Activated T-cell treated with anti-CD3 and anti-CD28 coated beads, Interleukin-2, amount 50 U/mL, for 48 hours (primary cell): ENCODE results near the gene THG1L.
"Not testable (repeated sequence)": the region's sequence is repeated elsewhere in the genome, so short reads cannot be mapped to it uniquely, and the experiment has no call there.

Experiments used
- DNase-seq, 2 experiments: peaks; one replicate each; pipeline ENCODE4 v3.0.0-alpha.2; 2020

THG1L gene

DNA sequence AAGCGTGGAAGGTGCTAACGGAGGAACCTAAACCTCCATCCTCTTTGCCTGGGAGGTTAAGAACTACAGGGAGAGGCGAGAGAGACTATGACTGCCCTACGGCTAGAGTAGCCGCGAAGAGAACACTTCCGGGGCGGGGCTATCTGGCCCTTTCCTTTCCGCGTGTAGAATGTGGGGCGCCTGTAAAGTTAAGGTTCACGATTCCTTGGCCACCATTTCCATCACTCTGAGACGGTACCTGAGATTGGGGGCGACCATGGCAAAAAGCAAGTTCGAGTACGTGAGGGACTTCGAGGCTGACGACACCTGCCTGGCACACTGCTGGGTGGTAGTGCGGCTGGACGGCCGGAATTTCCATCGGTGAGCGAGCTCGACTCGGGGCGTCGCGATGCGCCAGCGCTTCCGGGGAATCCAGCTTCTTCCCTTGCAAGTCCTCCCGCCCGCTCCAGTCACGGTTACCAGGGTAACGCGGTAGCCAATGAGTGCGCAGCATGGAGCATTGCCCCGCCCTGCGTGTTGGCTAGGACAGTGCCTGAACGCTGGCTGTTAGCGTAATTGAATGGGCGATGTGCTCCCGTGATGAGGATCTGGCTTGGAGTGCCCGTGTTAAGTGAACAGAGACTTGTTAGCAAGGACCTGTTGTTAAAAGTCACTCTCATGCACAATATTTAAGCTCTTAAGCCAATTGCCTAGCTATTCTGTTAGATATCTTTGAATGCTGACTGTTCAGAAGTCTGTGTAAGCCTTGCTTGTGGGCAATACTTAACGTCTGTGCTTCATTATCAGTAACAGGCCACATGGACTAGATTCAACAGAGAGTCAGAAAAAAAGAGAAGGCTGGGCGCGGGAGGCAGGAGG, at the start of gene THG1L:
Gene THG1L (plus strand): TSS at position 149 of the 858 bp plus-strand sequence. CDS start 21 bp downstream, at position 170.
- peak; percentile 100 for DNase-seq

DNA sequence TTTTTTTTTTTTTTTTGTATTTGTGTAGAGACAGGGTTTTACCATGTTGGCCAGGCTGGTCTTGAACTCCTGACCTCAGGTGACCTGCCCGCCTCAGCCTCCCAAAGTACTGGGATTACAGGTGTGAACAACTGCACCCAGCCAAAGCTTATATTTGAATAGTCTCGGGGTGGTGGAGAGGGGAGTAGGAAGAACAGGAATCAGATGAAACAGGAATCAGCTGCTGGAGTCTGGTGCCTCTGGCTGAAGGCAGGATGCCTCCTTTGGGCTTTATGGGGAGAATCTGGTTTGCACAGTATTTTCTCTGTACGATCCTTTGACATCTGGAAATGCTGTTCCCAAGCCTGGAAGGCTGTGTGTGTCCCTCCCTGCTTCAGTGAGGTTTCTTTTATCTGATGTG, 49.0 kb upstream of the THG1L start:
- no peak for DNase-seq

DNA sequence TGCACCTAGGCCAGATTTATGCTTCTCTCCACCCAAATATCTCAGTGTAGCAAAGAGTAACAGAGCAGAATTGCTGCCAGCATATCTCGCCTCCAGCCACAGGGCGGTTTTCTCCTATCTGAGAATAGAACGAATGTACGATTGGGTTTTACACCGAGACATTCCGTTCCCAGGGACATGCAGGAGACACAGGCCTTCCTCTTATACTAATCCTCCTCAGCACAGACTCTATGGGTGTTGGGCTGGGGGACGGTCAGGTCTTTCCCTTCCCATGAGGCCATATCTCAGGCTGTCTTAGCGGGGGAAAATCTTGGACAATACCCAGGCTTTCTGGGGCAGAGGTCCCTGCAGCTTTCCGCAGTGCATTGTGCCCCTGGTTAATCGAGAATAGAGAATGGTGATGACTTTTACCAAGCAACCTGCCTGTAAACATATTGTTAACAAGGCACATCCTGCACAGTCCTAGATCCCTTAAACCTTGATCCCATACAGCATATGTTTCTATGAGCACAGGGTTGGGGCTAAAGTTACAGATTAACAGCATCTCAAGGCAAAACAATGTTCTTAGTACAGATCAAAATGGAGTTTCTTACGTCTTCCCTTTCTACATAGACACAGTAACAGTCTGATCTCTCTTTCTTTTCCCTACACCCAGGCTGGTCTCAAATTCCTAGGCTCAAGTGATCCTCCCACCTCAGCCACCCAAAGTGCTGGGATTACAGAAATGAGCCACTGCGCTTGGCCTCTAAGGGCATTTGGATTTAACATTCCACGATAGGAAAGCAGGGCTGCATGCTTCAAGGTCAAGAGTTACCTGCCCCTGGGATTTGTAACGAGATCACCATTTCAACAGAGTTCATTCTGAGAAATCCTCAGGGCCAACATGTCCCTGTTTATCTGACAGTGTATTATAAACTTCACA, 44.7 kb upstream of the THG1L start:
- not testable (repeated sequence) for DNase-seq

DNA sequence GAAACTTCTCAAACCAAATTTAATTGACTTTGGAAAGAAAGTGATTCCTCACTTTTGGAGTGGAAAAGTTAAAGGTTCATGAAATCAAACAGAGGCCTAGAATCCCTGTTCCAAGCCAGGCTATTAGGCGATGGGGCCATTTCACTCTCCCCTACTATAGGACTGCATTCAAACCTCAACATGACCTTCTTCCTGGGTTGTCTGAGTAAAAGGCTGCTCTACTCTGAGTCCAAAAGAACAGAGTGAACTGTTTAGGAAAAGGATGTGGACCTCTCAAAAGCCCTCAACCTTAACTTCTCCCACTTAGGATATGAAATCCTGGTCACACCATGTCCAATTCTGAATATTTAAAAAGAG, 44.0 kb upstream of the THG1L start:
- DNase-seq = no peak

DNA sequence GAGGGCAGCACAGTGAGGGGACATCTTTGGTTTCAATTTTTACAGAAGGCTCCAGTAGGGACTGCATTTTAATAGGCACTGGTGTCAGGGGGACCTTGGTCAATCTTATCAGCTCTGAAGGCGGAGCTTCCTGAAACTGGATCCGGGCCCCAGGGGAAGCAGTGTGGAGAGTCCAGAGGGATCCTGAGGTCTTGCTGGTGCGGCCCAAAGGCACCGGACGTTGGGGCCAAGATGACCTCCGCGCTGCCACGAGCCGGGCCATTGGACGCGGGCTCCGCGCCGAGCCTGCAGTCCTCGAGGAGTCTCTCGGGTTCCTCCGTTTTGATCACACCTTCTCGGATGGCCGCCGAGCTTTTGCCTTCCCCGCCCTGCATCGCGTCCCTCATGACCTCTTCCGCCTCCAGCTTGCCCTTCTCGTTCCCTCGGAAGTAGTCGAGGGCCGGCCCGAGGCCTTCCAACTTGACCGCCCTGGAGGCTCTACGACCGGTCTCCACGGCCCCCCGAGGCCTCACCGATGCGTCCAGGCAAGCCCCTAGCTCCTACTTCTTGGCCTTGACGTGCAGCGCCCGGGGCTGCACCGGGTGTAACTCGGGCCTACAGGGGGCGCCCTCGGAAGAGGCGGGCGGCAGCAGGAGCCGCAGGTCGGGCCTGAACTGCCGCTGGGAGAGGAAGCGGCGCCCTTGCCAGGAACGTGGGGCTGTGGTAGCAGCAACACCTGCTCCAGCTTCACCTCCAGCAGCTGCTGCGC, 41.1 kb upstream of the THG1L start:
- DNase-seq = peak; percentile 54 to 62

DNA sequence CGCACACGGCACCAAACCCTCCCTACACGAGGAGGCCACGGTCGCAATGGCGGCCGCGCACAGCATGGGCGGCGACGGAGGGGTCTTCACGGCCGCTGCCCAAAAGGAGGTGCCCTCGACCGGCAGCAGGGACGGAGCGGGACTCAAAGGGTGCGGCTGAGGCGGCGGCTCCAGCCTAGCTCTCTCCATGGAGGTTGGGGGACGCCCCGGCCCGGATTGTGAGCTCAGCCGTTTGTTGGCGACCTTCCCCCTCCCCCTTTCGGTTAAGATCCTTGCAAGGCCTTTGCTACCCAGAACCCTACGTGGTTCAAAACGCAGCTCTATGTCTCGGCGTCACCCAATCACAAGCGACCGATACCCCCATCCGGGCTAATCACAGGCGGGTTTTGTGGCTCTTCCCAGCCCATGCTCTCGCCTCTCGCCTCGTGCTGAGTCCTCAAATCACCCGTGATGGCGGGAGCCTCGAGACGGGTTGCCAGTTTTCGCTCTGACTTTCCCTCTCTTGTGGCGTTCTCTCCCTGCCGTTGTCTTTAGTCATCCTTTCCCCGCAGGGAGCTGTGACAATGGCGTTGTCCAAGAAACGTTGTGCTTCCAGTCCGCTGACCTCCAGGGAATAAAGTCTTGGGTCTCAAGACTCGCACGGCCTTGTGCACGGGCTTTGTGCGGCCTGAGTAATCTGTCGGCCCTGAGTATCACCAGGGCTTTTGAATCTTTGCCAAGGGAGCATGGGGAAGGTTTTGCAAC, 40.4 kb upstream of the THG1L start:
- no peak for DNase-seq

DNA sequence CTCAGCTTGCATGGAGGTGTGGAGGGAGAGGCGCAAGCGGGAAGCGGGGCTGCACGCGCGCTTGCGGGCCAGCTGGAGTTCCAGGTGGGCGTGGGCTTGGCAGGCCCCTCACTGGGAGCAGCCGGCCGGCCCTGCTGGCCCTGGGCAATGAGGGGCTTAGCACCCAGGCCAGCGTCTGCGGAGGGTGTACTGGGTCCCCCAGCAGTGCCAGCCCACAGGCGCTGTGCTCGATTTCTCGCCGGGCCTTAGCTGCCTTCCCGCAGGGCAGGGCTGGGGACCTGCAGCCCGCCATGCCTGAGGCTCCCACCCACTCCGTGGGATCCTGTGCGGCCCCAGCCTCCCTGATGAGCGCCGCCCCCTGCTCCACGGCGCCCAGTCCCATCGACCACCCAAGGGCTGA, 37.4 kb upstream of the THG1L start:
- DNase-seq = not testable (repeated sequence)

DNA sequence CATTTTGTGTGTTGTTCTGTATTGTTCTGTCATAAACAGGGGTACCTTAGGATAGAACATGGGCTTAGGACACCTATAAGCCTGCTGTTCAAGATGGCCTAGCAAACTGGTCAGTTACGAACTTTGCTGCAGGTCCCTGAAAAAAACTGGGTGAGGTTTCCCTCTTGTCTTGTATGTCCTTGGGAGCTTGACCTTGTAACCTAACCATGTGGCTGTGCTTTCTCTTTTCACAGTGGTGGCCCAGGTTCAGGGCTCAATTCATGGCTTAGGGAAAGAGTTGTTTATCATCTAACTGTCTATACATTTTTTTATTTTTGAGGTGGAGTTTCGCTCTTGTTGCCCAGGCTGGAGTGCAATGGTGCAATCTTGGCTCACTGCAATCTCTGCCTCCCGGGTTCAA, 35.1 kb upstream of the THG1L start:
- DNase-seq = not testable (repeated sequence)

DNA sequence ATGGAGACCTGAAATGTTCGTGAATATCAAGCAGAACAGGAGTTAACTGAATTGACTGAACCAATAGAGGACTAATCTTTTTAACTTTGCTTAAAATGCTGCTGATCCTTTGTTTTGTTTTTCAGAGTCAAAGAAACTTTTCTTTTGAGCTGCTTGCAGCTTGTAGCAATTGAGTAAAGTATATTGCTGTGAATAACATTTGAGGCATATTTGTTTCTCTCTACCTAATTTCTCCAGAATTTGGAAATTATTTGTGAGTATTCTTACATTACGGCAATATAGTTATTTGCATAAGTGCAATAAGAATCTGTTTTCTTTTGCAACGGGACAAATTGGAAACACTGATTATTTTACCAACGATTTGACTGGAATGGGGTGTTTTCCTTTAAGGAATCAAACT, 32.5 kb upstream of the THG1L start:
- not testable (repeated sequence) for DNase-seq

DNA sequence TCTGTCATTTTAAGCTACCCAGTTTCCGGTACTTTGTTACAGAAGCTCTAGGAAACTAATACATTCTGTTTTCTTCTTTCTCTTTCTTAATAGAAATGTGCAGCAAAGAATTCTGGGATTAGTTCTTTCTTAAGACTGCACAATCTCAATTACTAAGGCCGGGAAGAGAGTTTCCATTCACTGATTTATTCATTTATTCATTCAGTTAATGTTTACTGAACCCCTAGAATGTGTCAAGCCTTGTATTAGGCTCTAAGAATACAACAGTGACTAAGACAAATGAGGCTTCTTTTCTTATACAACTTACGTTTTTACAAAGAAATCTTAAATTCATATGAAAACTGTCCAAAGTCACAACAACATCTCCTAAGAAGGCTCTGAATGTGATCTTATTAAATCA, 27.5 kb upstream of the THG1L start:
- DNase-seq = no peak

DNA sequence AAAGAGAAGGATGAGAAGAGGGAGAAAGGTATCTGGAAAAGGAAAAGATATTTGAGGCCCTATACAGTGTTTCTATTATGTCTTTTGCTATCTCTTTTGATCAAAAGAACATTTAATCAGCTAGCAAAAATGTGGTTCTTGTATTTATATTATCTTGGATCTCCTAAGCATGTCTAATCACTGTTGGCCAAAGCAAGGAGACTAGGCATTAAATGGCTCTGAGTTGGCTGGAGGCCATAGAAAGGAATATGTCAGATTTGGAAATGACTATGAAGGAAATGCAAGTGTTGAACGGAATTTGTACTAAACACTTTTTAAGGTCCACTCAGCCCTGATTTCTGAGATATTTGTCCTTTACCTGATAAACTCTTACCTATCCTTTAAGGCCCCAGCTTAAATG, 22.4 kb upstream of the THG1L start:
- no peak for DNase-seq

DNA sequence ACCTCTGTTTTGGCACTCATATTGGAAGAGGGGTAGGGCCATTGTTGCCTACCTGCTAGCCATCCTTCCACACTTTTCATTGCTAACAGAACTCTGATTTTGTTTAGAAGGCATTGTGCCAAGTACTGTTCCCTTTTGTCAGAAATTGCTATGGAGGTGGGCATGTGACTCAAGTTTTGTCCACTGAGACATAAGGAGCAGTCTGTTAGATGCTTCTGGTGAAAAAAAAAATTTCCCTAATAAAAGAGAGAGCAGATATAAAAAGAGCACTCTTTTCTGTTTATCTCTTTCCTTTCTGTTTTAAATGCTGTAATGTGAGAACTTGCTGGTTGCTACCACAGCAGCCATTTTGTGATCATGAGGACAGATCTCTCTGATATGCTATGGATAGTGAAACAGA, 21.9 kb upstream of the THG1L start:
- DNase-seq = no peak

DNA sequence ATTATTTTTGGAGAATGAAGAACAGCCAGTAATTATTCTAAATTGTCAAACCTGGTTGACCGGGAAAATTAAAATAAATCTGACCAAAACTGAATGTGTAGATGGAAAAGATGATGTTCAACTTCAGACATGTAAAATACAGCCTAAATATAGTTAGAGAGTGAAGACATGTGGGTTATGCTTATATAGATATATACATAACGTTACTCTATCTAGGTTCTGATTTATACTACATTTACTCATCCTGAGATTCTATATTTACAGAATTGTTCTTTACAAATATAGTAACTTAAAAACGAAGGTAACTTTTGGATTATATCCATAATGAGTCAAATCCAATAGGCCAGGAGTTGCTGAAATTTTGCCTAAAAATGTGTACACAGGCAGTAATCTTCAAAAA, 20.8 kb upstream of the THG1L start:
- DNase-seq = no peak

DNA sequence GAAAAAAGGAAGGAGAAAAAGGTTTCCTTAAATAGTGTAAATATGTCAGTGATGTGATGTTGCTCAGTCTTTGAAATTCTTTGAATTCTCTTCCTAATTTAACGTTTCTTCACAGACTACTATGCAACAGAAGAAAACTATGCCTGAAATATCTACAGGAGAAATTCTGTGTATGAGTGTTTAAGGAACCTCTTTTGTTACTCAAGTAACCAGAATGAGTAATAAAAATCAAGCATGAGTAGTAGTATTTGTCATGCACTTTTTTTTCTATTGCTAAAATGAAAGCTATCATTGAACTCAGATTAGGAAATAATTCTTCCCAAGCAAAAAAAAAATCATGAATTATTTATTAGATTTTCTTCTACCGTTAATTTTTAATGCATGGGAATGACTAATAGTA, 20.3 kb upstream of the THG1L start:
- no peak for DNase-seq

DNA sequence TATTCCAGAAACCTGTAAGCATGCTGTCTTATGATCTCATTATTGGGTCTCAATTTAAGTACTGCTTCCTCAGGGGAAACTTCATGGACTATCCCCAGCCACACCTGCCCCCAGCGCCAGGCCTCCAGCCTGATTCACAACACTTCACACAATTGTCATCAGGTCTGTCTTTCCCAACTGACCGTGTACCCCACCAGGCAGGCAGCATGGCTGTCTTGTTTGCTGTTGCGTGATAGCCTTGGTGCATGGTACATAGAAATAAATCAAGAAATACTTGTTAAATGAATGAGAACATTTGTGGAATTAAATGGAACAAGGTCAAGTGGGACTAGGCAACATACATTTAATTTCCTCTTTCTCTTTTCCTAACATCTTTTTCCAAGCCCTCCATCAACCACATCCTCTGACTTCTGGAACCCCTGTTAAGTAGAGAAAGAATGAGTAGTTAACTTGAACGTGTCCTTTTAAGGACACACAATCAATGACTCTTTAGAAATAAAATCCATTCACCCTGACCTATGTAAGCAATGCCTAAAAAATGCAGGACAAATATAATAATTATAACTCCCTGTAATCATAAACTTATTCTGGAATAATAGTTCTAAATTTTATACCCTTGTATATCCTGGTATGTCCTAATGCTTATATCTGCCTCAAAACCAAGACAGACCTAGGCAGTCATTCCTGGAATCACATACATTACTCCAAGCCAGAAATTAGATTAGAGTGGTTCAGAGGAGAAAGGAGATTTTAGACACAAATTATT, 17.2 kb upstream of the THG1L start:
- no peak for DNase-seq

DNA sequence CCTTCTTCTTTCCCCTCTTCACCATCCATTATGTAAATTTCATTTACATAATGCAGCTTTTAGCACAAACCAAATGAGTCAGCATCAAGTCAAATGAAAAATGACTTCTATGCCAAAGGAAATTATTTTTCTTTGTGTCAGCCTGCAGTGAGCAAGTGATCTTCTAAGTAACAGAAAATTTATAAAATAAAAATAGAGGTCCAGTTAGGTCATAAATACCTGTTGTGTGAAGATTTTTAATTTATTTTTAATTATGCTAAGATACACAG, 16.7 kb upstream of the THG1L start:
- no peak for DNase-seq

DNA sequence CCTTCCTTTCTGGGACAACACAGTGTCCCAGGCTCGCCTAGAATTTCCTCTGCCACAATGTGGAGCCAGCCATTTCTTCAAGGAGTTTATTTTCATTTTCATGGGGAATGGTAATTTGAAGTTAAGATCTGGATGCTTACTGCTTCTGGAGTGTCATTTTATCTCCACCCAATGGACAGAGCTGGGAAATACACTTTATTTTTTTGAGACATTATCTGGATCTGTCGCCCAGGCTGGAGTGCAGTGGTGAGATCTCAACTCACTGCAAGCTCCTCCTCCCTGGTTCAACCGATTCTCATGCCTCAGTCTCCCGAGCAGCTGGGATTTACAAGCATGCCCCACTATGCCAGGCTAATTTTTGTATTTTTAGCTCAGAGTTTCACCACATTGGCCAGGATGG, 12.7 kb upstream of the THG1L start:
- peak in 1 of 2 experiments; percentile 26 for DNase-seq

DNA sequence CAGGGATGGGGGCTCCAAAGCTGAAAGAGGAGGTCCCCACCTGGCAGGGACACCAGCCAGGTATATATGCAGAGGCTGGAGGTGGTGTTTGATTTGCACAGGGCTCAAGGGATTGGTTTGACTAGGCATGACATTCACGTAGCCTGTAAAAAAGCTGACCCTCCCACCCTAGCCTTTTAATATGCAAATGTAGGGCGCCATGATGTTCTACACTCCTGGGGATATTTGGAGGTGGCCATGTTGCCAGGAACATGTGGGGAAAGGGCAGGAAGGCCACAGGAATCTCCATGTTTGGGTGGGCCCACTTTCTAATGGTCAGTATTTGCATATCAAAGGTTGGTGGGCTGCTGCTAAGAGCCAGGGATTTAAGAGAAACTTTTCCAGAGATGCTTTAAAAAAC, 12.0 kb upstream of the THG1L start:
- DNase-seq = no peak

DNA sequence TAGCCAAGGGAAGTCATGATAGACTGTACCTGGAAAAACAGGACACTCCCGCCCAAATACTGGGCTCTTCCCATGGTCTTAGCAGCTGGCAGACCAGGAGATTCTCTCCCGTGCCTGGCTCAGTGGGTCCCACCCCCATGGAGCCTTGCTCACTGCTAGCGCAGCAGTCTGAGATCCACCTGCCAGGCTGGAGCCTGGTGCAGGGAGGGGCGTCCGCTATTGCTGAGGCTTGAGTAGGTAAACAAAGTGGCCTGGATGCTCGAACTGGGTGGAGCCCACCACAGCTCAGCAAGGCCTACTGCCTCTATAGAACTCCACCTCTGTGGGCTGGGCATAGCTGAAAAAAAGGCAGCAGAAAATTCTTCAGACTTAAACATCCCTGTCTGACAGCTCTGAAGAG, 10.1 kb upstream of the THG1L start:
- DNase-seq = no peak

DNA sequence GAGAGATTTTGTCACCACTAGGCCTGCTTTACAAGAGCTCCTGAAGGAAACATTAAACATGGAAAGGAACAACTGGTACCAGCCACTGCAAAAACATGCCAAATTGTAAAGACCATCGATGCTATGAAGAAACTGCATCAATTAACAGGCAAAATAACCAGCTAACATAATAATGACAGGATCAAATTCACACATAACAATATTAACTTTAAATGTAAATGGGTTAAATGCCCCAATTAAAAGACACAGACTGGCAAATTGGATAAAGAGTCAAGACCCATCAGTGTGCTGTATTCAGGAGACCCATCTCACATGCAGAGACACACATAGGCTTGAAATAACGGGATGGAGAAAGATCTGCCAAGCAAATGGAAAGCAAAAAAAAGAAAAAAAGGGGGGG, 8.3 kb upstream of the THG1L start:
- DNase-seq = not testable (repeated sequence)

DNA sequence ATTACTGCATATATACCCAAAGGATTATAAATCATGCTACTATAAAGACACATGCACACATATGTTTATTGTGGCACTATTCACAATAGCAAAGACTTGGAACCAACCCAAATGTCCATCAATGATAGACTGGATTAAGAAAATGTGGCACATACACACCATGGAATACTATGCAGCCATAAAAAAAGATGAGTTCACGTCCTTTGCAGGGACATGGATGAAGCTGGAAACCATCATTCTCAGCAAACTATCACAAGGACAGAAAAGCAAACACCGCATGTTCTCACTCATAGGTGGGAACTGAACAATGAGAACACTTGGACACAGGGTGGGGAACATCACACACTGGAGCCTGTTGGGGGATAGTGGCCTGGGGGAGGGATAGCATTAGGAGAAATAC, 4.6 kb upstream of the THG1L start:
- not testable (repeated sequence) for DNase-seq

DNA sequence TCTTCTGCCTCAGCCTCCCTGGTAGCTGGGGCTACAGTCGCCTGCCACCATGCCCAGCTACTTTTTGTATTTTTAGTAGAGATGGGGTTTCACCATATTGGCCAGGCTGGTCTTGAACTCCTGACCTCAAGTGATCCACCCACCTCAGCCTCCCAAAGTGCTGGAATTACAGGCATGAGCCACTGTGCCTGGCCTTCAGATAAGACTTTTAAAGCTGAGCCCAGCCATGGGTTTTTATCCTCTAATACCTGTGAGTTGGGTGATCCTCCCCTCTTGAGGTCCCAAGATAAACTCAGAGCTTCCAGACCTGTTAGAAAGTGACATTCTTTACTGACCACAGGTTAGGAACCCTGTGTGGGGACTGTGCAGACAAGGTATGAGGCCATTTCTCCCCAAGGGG, 3.4 kb upstream of the THG1L start:
- not testable (repeated sequence) for DNase-seq
